ENCODE results near the gene TRIM43B. TPM values are rescaled to one million over a fixed set of nuclear protein-coding genes. Genes with fewer than 3 reads are reported as not detected.

TRIM43B gene
- total RNA-seq, 2 experiments from 2014 or later: 0.34 TPM; not detected in 1

- H3K4me2 ChIP-seq (ENCODE audit: low read length): no peak overlapping the region
- CTCF ChIA-PET (ENCODE audit: unreplicated experiment): no interaction called here
Measured at GRCh38 chr2:95526360-95527341, 42.1 kb upstream of the TRIM43B start.

GRCh38 chr2:95525294-95526035, 40.9 kb upstream of the TRIM43B start:
- H3K27ac ChIP-seq (ENCODE audit: low read depth, low read length, poor library complexity, severe bottlenecking): no peak overlapping the region

More at GRCh38 chr2:95526360-95527341, 42.1 kb upstream of the TRIM43B start:
- POLR2A ChIA-PET: no interaction called here
- no peak for DNase-seq (ENCODE audit: low spot score)
- Histone ChIP-seq H3K4me3 (ENCODE audit: low read depth, low read length, poor library complexity, severe bottlenecking) (no peak overlapping the region), H3K9me2 (ENCODE audit: insufficient read depth, low read length) (no peaks in the 10 kb centered on the region), H2AFZ (ENCODE audit: low read length) (no peak overlapping the region), H4K20me1 (ENCODE audit: insufficient read depth, low read length) (no peaks in the 10 kb centered on the region), H3K4me1 (ENCODE audit: insufficient read depth, low read length, poor library complexity, severe bottlenecking) (no peaks in the 10 kb centered on the region), H3K79me2 (ENCODE audit: insufficient read depth, low read depth, low read length) (no peaks in the 10 kb centered on the region), H3K27ac (ENCODE audit: low read depth, low read length, poor library complexity, severe bottlenecking) (no peak overlapping the region), H3K36me3 (ENCODE audit: insufficient read depth, low read length) (no peaks in the 10 kb centered on the region), H3K9me3 (ENCODE audit: low read length) (no peaks in the 10 kb centered on the region)
- BruUV-seq (replicated peaks): no TSS peak
- intact Hi-C loops (cut with micrococcal nuclease; ENCODE audit: unreplicated experiment): no loop called here
- TF ChIP-seq CTCF (conservative IDR thresholded peaks at IDR 0.05; ENCODE audit: low read length) (no peak), EZH2phosphoT487 (IDR thresholded peaks at IDR 0.05; ENCODE audit: borderline replicate concordance, low read depth, low read length) (no peak)

GRCh38 chr2:95524195-95524594, 39.6 kb upstream of the TRIM43B start:
- Histone ChIP-seq H3K4me3 (ENCODE audit: low read depth, low read length, poor library complexity, severe bottlenecking) (no peak overlapping the region), H3K9me3 (ENCODE audit: low read length) (no peaks in the 10 kb centered on the region), H2AFZ (ENCODE audit: low read length) (no peak overlapping the region), H3K27ac (ENCODE audit: low read depth, low read length, poor library complexity, severe bottlenecking) (no peak overlapping the region), H3K36me3 (ENCODE audit: insufficient read depth, low read length) (no peaks in the 10 kb centered on the region), H4K20me1 (ENCODE audit: insufficient read depth, low read length) (no peaks in the 10 kb centered on the region), H3K4me2 (ENCODE audit: low read length) (no peak overlapping the region), H3K79me2 (ENCODE audit: insufficient read depth, low read depth, low read length) (no peaks in the 10 kb centered on the region), H3K4me1 (ENCODE audit: insufficient read depth, low read length, poor library complexity, severe bottlenecking) (no peaks in the 10 kb centered on the region), H3K9me2 (ENCODE audit: insufficient read depth, low read length) (no peaks in the 10 kb centered on the region)
- TF ChIP-seq CTCF (conservative IDR thresholded peaks at IDR 0.05; ENCODE audit: low read length) (no peak), EZH2phosphoT487 (IDR thresholded peaks at IDR 0.05; ENCODE audit: borderline replicate concordance, low read depth, low read length) (no peak)
- POLR2A ChIA-PET: no interaction called here
- BruUV-seq (replicated peaks): no TSS peak
- intact Hi-C loops (cut with micrococcal nuclease; ENCODE audit: unreplicated experiment): no loop called here
- CTCF ChIA-PET (ENCODE audit: unreplicated experiment): no interaction called here
- DNase-seq (ENCODE audit: low spot score): no peak

More at GRCh38 chr2:95525294-95526035, 40.9 kb upstream of the TRIM43B start:
- Histone ChIP-seq H3K4me2 (ENCODE audit: low read length) (no peak overlapping the region), H2AFZ (ENCODE audit: low read length) (no peak overlapping the region), H3K4me3 (ENCODE audit: low read depth, low read length, poor library complexity, severe bottlenecking) (no peak overlapping the region), H3K9me2 (ENCODE audit: insufficient read depth, low read length) (no peaks in the 10 kb centered on the region), H3K4me1 (ENCODE audit: insufficient read depth, low read length, poor library complexity, severe bottlenecking) (no peaks in the 10 kb centered on the region), H3K36me3 (ENCODE audit: insufficient read depth, low read length) (no peaks in the 10 kb centered on the region), H4K20me1 (ENCODE audit: insufficient read depth, low read length) (no peaks in the 10 kb centered on the region), H3K79me2 (ENCODE audit: insufficient read depth, low read depth, low read length) (no peaks in the 10 kb centered on the region), H3K9me3 (ENCODE audit: low read length) (no peaks in the 10 kb centered on the region)
- no peak for DNase-seq (ENCODE audit: low spot score)
- intact Hi-C loops (cut with micrococcal nuclease; ENCODE audit: unreplicated experiment): no loop called here
- BruUV-seq (replicated peaks): no TSS peak
- ChIA-PET POLR2A (no interaction called here), CTCF (ENCODE audit: unreplicated experiment) (no interaction called here)
- TF ChIP-seq EZH2phosphoT487 (IDR thresholded peaks at IDR 0.05; ENCODE audit: borderline replicate concordance, low read depth, low read length): no peak

Data from OCI-LY7 (cell line).